ENCODE results near the gene IKZF2. TPM values are rescaled to one million over a fixed set of nuclear protein-coding genes. Genes with fewer than 3 reads are reported as not detected.

IKZF2 gene
- total and polyA plus RNA-seq, 9 donors = 0.52 to 7.4 (median 5.0) TPM

DNA sequence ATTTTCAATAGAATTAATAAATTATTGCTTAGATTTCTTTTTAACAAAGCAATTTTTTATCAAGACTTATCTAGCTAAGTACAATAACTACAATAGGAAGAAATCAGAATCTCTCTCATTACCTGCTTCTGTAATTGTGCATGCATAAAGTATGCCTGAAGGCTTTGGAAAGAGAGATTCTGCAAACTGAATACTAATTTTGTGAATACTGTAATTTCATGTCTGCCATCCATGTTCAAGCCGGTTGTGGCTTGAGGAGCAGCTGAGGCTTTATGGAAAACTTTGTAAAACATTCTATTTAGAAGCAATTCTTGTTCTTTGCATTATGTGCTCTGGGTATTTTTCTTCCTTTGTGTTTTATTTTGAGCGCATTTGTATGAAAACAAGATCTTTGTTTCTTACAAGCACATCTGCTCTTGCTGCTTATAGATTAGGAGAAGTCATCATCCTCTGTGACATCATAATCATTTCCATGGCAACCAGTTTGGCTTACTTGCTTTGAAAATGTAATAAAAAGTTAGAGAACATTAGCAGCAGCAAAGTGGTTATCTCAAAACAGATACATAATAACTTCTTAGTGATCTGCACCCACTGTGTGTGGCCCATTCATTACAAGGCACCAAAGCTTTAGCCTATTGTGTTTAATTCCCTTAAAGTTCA is 16.0 kb upstream of the IKZF2 start:
- no peak overlapping the region for H3K4me3 ChIP-seq
- 26 to 52% (median 44%) methylated on average over 2 of the region's 2 CpGs for WGBS, 3 donors

DNA sequence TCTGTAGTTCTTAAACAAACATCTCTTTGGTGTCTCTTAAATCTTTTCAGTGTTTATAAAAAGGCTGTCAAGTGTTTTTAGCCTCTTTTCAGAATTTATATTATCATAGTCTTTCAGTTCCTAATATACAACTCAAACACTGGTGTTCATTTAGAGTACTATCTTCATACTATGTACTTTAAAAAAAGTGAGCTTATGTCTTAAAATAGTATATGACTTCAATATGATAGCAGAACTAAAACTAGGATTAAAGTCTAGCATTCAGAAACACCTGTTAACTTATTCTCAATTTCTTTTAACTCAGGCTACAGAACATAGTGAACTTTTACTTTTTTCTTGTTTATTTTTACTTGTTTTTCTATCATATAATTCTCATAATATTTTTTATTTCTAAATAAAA is 14.7 kb upstream of the IKZF2 start:
- no peaks in the 10 kb centered on the region for H3K36me3 ChIP-seq
- no peaks in the 10 kb centered on the region for H3K4me1 ChIP-seq (ENCODE audit: insufficient read depth)
- DNase-seq = no peak
- H3K9me3 ChIP-seq = no peaks in the 10 kb centered on the region
- H3K27ac ChIP-seq = no peak overlapping the region
- H3K27me3 ChIP-seq = no peaks in the 10 kb centered on the region
- TF ChIP-seq POLR2A (IDR thresholded peaks at IDR 0.05) (no peak), EP300 (IDR thresholded peaks at IDR 0.05) (no peak)
- TF ChIP-seq, protein P1, sequence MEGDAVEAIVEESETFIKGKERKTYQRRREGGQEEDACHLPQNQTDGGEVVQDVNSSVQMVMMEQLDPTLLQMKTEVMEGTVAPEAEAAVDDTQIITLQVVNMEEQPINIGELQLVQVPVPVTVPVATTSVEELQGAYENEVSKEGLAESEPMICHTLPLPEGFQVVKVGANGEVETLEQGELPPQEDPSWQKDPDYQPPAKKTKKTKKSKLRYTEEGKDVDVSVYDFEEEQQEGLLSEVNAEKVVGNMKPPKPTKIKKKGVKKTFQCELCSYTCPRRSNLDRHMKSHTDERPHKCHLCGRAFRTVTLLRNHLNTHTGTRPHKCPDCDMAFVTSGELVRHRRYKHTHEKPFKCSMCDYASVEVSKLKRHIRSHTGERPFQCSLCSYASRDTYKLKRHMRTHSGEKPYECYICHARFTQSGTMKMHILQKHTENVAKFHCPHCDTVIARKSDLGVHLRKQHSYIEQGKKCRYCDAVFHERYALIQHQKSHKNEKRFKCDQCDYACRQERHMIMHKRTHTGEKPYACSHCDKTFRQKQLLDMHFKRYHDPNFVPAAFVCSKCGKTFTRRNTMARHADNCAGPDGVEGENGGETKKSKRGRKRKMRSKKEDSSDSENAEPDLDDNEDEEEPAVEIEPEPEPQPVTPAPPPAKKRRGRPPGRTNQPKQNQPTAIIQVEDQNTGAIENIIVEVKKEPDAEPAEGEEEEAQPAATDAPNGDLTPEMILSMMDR (IDR thresholded peaks at IDR 0.05) = no peak
- intact Hi-C loops (cut with DNase I) = no loop called here
- no peak overlapping the region for H3K4me3 ChIP-seq

More for the DNA sequence above, 16.0 kb upstream of the IKZF2 start:
- Histone ChIP-seq H3K4me1 (ENCODE audit: insufficient read depth) (no peaks in the 10 kb centered on the region), H3K36me3 (no peaks in the 10 kb centered on the region), H3K27me3 (no peaks in the 10 kb centered on the region), H3K9me3 (no peaks in the 10 kb centered on the region), H3K27ac (no peak overlapping the region)
- DNase-seq = no peak
- TF ChIP-seq EP300 (IDR thresholded peaks at IDR 0.05) (no peak), POLR2A (IDR thresholded peaks at IDR 0.05) (no peak)
- TF ChIP-seq, protein P1 (IDR thresholded peaks at IDR 0.05) = no peak
- intact Hi-C loops (cut with DNase I) = no loop called here

DNA sequence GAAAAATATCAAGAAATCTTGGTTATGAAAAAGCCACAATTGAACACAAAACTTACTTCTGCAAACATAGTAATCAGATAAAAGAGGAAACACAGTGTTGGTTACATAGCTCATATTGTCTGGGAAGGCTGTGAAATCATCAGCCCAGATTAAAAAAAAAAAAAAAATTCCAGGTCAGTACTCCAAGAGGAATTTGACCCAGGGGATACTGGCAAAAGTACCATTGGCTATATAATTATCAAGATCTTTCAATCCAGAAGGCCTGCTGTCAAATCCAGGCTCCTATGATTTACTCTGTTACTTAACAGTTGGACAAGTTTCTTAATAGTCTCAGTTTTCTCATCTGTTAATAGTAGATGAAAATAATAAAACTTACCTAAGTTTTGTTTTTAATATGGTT is 12.9 kb upstream of the IKZF2 start:
- H3K36me3 ChIP-seq = no peaks in the 10 kb centered on the region
- TF ChIP-seq EP300 (IDR thresholded peaks at IDR 0.05) (no peak), POLR2A (IDR thresholded peaks at IDR 0.05) (no peak)
- TF ChIP-seq, protein P1 (IDR thresholded peaks at IDR 0.05) = no peak

DNA sequence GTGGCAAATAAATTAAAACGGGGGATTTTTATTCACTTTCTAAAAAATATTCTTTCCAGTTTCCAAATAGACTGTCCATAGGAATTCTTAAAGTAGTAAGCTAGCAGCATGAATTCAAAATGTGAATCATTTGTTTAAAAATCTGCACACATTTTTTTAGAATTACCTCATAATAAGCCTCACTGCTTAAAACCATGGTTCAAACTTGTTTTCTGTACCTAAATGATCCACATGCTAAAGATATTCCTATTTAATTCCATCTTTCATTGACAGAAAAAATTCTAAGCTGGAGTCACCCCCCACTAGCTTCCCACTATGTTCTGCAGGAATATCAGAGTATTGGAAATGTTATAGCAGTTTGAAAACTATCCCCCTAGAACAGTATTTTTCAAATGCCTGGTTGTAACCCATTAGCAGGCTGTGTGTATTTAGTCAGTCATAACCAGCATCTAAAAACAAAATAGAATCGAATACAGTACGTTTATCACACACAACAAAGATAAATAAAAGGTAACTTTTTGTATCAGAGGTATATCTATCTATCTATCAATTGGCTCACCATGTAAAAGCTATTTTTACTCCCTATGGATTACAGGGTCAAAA is 11.2 kb upstream of the IKZF2 start:
- TF ChIP-seq EP300 (IDR thresholded peaks at IDR 0.05) (no peak), POLR2A (IDR thresholded peaks at IDR 0.05) (no peak)
- 64 to 72% (median 67%) methylated on average over 3 of the region's 3 CpGs for WGBS, 3 donors
- DNase-seq = no peak
- H3K9me3 ChIP-seq = no peaks in the 10 kb centered on the region
- no peak overlapping the region for H3K27ac ChIP-seq
- H3K4me1 ChIP-seq (ENCODE audit: insufficient read depth) = no peaks in the 10 kb centered on the region
- intact Hi-C loops (cut with DNase I) = no loop called here
- no peaks in the 10 kb centered on the region for H3K27me3 ChIP-seq
- H3K36me3 ChIP-seq = no peaks in the 10 kb centered on the region
- H3K4me3 ChIP-seq = no peak overlapping the region

More for the DNA sequence above, 12.9 kb upstream of the IKZF2 start:
- Histone ChIP-seq H3K9me3 (no peaks in the 10 kb centered on the region), H3K27me3 (no peaks in the 10 kb centered on the region), H3K27ac (no peak overlapping the region), H3K4me1 (ENCODE audit: insufficient read depth) (no peaks in the 10 kb centered on the region), H3K4me3 (no peak overlapping the region)
- intact Hi-C loops (cut with DNase I) = no loop called here
- no peak for DNase-seq

Data from ovary (tissue), 9 donors.